Measurements from ENCODE around the gene PIGS. TPM values are rescaled to one million over a fixed set of nuclear protein-coding genes. Genes with fewer than 3 reads are reported as not detected.

PIGS gene
- total and polyA plus RNA-seq, 9 of the 15 experiments (the other 6 are each of a cell fraction or from before 2014, with no cell fraction given): 47.5 to 138 (median 57.6) TPM

- TF ChIP-seq, protein P1, sequence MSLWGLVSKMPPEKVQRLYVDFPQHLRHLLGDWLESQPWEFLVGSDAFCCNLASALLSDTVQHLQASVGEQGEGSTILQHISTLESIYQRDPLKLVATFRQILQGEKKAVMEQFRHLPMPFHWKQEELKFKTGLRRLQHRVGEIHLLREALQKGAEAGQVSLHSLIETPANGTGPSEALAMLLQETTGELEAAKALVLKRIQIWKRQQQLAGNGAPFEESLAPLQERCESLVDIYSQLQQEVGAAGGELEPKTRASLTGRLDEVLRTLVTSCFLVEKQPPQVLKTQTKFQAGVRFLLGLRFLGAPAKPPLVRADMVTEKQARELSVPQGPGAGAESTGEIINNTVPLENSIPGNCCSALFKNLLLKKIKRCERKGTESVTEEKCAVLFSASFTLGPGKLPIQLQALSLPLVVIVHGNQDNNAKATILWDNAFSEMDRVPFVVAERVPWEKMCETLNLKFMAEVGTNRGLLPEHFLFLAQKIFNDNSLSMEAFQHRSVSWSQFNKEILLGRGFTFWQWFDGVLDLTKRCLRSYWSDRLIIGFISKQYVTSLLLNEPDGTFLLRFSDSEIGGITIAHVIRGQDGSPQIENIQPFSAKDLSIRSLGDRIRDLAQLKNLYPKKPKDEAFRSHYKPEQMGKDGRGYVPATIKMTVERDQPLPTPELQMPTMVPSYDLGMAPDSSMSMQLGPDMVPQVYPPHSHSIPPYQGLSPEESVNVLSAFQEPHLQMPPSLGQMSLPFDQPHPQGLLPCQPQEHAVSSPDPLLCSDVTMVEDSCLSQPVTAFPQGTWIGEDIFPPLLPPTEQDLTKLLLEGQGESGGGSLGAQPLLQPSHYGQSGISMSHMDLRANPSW (CRISPR knock-in tag; IDR thresholded peaks at IDR 0.05): no peak
These were observed 32.9 kb downstream of the PIGS start (continued) for GRCh38 chr17:28538296-28538895.

- TF ChIP-seq ZNF212 (CRISPR knock-in tag; IDR thresholded peaks at IDR 0.05): no peak
- TF ChIP-seq MCM7 (IDR thresholded peaks at IDR 0.05): no peak
- no peak for TF ChIP-seq NUFIP1 (IDR thresholded peaks at IDR 0.05; ENCODE audit: partially characterized antibody)
- no peak for TF ChIP-seq NCOR1 (IDR thresholded peaks at IDR 0.05)
- no peaks in the 10 kb centered on the region for H3K9me1 ChIP-seq (ENCODE audit: control insufficient read depth, insufficient read depth, low read length)
- POLR2A ChIA-PET: interaction anchor here (1.1 kb wide), 2 partner anchors 14 to 18 kb away, joined by 4 to 5 read pairs; no protein-coding TSS in a partner anchor
- H3K9me3 ChIP-seq (replicated peaks; ENCODE audit: control insufficient read depth, insufficient read depth, low read depth, low read length): no peaks in the 10 kb centered on the region
- CTCF ChIA-PET (ENCODE audit: low intra/inter-chr PET ratio): no interaction called here
- H3K79me2 ChIP-seq (ENCODE audit: control insufficient read depth, insufficient read depth, low read length): no peaks in the 10 kb centered on the region
- H4K20me1 ChIP-seq (replicated peaks; ENCODE audit: control insufficient read depth, insufficient read depth, low read length): peaks cover 18% of the 10 kb centered on the region; the same call in 1 of the 2 replicates
- no peak overlapping the region for H3K4me3 ChIP-seq
- in situ Hi-C loops (cut with MboI) (loop anchor here (5.0 kb wide), 1 partner anchor 40 kb away; no protein-coding TSS in a partner anchor), intact Hi-C loops (cut with micrococcal nuclease) (no loop called here)
- H3K36me3 ChIP-seq (ENCODE audit: control insufficient read depth, insufficient read depth, low read length): no peaks in the 10 kb centered on the region
- H3K27me3 ChIP-seq (ENCODE audit: control insufficient read depth in 2 of 2, insufficient read depth in 2 of 2, low read length in 2 of 2): peaks cover 4 to 45% of the 10 kb centered on the region in 2 experiments; a peak in 4 of 5 replicates
- no peak overlapping the region for H2AFZ ChIP-seq (ENCODE audit: low read depth, low read length)
- H3K9ac ChIP-seq (ENCODE audit: insufficient read depth in 1 of 2, low read depth in 2 of 2, low read length in 2 of 2): no peak overlapping the region; a peak in 1 of 4 replicates
- DNase-seq (ENCODE audit: extremely low read depth in 1 of 4, low spot score in 3 of 4) (no peak), FAIRE-seq (no peak), ATAC-seq (no peak)
- peaks cover 0 to 15% of the 10 kb centered on the region in 2 experiments; a peak in 3 of 5 replicates for H3K4me1 ChIP-seq (replicated peaks in 1 of 2; ENCODE audit: control insufficient read depth in 2 of 2, insufficient read depth in 2 of 2, low read length in 2 of 2)
- no TSS peak for BruUV-seq (replicated peaks)
- no peak overlapping the region for H3K27ac ChIP-seq (ENCODE audit: extremely low read depth, low read depth, low read length)
- WGBS (ENCODE audit: insufficient coverage, low coverage, missing lambda C conversion rate): 1% methylated on average over 8 of the region's 12 CpGs
- H3K4me2 ChIP-seq (ENCODE audit: insufficient read depth, low read length): no peak overlapping the region
These were observed 34.1 kb downstream of the PIGS start for GRCh38 chr17:28537219-28537610.
